GM19351 (cell line): ENCODE results near the gene TBC1D10A.

Experiments used
- ATAC-seq: cut with Tn5 transposase; IDR thresholded peaks from one replicate; pipeline ENCODE4 v1.9.1; 2021; ENCODE audit warnings: mild to moderate bottlenecking, moderate library complexity; ENCODE audit not compliant: unreplicated experiment

The TBC1D10A gene

DNA sequence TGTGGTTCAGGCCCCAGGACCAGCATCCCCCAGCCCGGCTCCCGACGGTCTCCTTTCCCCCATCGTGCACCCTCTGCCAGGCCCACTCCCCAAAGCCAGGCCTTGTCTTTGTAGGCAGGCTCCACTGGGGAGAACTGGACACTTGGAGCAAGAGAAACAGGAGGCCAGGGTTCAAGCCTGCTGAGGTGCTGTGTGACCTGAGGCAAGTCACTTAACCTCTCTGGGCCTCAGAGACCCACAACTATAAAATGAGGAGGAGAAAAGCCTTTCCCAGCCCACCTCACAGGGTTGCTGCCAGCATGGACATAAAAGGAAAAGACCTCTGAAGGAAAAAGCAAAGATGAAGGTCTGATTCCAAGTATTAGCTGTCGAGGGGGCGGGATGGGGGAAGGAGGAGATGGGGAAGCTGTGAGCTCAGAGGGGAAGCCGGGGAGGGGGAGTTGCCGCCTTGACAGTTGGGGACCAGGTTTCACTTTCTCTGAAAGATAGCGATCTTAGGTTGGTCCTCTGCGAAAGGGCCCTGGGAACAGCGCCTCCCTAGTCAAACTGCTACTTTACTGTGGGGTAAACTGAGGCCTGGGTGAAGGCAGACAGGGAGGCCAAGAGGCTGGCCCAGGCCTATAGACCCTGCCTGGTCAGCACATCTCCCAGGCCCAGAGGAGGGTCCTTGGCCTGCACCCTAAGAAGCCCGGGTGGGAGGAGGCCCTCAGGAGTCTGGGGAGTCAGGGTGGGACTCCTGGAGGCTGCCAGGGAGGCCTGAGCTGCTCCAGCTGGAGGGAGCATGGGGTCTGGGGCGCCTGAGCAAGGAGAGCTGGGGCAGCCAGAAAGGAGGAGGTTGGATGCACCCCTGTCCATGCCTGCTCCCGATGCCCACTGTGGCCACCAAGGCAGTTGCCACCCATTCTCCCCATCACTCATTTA, 59.1 kb downstream of the TBC1D10A start:
- ATAC-seq: no peak

DNA sequence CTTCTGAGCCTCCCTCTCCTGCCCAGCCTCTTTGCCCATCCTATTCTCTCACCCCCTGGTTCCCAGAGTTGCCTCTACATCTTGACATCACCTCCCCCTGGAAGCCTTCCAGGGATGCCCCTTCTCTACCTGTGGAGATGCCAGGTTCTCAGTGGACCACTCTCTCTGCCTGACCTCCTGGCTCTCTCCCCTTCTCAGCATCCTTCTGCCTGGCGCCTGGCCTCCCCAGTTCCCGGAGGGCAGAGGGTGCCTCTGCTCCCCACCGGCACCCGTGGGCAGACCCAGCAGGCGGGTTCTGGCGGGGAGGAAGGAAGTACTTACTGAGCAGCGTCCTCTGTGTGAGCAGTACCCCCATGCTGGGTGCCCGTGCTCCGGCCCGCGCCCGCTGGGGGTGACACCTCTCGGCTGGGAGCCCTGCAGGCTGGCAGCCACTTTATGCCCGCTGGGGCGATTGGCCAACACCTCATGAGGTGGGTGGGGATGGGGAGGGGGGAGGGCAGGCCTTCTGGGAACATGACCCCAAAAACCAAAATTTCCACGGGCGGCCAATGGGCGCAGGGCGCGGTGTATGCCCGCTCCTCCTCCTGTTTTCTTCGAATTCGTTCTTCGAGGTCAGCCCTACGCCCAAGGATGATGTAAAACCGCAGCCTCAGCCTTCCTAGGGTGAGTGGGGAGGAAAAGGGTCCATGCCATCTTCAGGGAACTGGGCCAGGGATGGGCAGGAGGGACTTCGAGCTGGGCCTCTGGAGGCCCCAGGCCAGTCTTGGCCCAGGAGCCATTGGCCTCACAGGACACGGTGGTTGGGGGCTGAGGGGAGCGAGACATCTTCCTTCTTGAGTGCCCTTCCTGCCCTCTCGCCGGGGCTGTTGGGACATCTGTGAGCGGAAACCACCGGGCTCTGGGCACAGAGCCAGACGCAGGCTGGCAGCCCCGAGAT, 60.0 kb downstream of the TBC1D10A start, which contains the start of gene OSM:
Gene OSM (minus strand): TSS at position 407 of the 937 bp plus-strand sequence. CDS start 52 bp downstream, at position 355.
- peak; percentile 7 for ATAC-seq

DNA sequence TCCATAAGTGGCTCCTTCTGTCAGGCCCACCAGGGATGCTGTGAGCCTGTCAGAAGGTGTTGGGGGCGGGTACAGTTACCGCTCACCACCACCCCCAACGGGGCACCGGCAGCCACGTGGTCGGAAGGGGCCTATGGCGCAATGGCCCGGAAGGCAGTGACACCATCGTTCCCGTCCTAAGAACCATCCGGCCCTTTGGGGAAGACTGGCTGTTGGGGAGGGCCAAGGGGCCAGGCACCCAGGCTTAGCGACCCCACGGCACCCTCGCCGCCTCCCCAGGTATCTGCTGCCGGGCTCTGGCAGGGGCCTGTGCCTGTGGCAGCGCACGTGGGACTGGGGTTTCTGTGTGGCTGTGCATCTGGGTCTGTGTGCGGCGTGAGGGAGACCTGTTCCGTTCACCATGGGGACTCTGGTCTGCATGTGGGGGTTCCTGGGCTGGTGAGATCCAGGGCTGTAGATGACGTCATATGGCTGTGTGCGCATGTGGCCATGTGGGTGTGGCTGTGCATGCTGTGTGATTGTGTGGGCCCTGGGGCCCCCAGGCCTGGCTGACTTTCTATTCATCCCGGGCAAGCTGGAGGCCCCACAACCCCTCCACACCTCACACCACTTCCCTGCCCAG, 60.8 kb downstream of the TBC1D10A start:
- ATAC-seq: peak; percentile 83

DNA sequence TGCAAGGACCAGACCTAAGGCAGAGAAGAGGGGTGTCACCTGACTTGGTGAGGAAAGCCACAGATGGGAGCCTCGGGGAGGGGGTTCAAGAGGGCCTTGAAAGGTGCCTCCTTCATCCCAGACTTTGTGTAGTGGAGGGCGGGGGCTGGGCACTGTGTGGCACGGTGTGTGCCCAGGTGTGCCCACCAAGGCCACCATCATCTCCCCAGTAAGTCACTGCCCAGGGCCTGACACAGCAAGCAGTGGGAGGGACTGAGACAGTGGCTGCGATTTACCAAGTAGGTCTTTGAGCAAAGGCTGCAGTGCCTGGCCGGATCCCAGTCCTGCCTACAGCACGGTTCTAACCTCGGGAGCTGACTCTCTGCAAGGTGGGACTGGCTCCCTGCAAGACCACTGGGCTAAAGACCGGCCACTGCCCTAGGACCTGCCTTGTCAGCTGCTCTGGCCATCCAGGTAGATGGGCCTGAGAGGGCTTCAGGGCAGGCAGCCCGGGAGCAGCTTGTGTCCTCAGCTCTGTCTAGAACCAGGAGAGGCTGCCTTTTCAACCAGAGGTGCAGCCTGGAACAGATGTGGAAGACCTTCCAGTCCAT, 61.5 kb downstream of the TBC1D10A start:
- no peak for ATAC-seq

DNA sequence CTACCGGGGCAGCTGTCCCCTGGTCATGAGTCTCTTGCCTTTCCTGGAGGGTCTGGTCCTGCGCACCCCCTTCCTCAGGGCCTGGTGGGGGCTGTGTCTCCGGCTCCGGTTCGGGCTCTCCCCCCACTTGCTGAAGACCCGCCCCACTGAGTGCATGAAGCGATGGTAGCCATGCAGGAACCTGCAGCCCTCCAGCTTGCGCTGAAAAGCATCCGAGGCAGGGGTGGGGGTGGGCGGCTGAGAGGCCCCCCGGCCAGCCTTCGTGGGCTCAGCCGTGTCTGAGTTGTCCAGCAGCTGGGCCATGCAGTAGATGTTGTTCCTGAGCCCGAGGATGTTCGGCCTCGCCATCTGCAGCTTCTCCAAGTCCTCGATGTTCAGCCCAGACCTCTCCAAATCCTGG, 62.9 kb downstream of the TBC1D10A start:
- ATAC-seq: no peak

DNA sequence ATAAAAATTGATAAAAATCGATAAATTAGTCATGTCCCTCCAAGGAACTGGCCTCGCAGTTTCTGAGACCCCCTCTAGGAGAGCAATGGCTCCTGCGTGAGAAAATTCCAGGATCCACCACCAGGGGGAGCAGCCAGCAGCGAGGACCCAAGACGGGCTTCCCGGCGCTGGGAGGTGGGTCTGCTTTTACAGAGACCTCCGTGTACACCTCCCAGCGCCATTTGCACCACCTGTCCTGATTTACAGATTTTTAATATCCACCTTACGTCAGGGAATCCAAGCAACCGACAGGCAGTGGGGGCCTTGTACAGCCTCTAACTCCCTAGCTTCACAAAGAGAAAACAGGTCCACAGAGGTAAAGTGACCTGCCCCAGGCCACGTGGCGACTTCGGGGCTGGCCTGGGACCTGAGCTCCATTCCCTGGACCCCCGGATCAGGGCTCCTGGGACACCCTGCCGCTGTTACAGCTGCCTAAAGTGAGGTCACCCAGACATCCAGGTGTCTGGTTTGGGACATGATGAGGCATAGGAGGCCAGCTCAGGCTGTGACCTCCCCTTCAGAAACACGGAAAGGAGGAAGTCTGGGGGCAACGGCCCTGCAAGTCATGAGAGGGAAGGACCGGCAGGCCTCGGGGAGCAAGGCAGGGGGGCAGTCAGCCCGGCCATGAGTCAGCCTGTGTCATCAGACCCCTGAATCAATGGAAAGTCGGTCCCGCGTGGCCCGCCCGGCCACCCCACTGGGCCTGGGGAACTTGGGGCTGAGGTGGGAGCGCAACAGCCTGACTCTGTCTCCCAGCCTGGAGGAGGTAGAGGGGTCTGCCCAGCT, 63.6 kb downstream of the TBC1D10A start:
- no peak for ATAC-seq

DNA sequence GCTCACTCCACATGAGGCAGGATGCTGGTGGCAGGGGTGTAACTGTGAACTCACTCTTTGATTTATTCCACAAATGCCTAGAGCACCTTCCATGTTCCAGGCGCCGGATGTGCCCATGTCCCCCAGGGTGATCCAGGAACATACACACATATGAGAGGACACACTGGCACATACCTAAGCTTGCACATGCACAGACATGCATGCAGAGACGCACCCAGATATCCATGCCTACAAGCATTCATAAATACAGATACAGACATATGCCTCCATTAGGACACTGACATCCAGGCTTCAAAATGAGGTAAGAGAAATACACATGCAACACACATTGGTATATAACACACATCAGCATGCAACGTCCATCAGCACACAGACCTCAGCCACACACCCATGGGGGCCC, 64.6 kb downstream of the TBC1D10A start:
- ATAC-seq: no peak

DNA sequence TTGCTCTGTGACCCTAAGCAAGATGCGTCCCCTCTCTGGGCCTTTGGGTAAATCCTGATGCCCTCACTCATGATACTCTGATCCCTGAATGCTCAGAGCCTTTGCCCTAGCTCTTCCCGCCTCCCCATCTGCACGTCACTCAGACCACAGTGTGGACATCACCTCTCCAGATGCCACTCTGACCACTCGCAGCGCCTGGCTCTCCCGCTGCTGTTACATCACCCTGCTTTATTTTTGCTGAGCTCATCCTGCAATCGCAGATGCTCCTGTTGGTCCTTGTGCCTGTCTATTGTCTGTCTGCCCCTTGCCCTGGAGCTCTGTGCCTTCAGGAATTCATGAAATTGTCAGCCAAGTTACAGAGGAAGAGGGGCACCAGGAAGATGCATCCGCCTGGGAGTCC, 65.6 kb downstream of the TBC1D10A start:
- ATAC-seq: no peak

DNA sequence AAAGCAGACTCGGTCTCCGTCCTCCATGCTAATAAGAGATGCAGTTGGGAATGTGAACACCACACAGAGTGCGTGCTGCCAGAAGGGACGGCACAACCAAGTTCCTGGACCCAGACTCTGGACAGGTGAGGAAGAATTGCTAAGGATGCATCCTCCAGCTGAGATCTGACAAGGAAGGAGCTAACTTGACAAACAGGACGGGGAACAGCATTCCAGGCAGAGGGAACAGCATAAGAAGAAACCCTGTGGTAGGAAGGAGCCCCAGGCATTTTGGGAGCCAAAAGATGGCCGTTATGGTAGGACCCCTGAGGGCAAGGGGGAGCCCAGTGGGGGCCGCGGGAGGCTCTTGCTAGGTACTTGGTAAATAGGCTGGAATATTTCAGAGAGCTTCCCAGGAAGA, 66.1 kb downstream of the TBC1D10A start:
- ATAC-seq: no peak

DNA sequence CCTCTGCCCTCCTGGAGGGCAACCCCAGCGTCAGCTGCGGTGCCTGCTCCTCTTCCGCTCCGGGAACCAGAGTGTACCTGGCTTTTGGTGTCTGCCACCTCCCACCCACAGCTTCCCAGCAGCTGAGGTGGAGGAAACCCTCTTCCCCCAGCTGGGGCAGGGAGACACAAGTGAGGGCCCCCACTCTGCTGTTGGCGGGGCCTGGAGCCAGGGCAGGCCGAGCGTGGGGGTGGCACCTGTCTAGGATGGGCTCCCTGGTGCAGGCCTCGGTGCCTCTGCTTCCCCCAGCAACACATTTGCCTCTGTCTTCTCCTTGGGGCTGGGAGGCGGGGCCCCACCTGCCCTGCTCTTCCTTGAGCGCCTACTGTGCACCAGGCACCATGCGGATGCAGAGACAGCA, 66.5 kb downstream of the TBC1D10A start:
- no peak for ATAC-seq

DNA sequence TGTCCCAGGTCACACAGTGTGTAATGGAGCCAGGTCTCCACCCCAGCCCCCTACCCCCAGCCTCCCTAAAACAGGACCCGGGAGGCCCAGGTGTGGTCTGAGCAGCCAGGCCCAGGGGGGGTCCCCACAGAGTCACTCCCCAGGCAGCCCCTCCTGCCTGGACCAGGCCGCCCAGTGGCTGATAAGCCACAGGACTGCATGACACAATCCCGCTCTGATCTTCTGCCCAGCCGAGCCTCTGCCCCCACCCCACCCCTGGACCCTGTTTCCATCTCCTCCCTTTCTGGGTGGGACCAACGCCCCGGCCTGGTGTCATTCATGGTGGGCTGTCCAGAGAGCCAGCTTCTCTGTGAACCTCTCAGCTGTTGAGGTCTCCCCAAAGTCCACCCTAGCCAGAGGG, 72.4 kb downstream of the TBC1D10A start:
- no peak for ATAC-seq

DNA sequence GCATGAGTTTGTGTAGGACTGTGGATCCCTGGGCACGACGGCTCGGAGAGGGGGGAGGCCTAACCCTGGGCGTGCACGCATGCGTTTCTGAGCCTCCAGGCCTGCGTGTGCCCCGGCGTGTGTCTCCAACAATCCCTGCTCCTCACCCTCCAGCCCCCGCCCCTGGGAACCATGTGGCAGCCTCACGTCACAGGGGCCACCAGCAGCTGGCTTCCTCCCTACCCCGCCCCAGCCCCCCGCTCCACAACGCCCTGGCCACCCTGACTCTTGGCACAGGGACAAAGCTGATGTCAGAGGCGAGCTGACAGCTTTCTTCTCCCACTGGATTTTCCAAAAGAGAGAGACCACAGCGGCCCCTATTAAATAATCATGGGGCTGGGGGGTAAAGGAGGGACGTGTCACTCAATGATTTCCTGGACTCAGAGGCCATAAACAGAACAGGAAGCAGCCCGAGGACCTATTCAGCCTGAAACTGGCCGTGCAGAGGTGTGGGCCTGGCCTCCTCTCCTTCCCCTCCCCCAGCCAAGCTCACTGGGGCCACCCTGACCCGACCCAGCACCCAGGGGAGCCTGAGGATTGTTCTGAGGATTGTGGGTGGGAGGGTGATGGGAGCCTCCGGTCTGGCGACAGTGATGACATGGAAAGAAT, 73.4 kb downstream of the TBC1D10A start:
- no peak for ATAC-seq

DNA sequence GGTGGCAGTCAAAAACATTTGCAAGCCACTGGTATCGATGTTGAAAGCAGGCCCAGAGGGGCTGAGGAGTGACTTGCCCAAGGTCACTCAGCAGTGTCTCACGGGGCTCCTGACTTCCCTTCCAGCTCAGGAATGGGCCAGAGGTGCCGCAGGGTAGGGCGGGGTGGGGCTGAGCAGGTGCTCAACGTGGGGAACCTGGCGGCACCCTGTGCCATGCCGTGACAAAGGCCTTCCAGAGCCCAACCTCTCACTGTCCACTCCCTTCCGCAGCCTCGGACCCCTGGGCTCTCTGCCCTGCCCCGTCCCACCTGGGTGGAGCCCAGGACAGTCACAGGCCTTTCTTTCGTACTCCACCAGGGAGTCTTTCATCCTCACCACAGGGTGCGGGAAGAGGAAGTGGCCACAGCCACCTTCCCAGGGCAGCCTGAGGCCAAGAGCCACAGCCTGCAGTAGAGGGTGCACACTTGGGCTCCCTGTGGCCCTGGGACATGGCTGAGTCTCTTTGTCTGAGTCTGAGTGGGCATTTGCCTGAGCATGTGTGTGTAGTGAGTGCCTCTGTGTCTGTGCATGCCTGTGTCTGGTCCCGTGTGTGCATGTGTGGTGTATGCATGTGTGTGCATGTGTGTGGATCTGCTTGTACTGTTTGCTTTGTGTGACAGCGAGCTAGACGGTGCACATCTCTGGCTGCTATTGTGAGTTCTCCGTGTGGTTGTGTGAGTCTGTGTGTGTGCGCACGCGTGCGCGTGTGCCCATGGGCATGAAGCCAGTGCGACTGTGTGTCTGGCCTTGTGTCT, 74.1 kb downstream of the TBC1D10A start:
- ATAC-seq: no peak

DNA sequence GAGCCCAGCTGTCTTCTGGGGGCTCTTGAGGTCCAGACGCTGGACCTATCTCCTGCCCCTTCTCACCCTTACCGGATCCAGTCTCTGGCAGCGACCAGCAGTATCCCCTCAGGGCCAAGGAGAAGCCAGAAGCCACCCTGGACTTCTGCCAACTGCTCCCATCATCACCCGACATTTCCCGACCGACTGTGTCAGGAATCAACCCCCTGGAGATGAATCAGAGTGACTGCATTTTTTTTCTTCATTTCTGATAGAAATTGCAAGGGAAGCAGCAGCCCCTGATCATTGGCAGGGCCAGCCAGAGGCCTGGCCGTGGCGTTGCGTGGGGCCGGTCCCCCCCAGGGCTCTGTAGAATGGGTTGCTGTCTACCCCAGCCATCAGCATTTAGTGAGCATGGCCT, 75.0 kb downstream of the TBC1D10A start:
- ATAC-seq: no peak

DNA sequence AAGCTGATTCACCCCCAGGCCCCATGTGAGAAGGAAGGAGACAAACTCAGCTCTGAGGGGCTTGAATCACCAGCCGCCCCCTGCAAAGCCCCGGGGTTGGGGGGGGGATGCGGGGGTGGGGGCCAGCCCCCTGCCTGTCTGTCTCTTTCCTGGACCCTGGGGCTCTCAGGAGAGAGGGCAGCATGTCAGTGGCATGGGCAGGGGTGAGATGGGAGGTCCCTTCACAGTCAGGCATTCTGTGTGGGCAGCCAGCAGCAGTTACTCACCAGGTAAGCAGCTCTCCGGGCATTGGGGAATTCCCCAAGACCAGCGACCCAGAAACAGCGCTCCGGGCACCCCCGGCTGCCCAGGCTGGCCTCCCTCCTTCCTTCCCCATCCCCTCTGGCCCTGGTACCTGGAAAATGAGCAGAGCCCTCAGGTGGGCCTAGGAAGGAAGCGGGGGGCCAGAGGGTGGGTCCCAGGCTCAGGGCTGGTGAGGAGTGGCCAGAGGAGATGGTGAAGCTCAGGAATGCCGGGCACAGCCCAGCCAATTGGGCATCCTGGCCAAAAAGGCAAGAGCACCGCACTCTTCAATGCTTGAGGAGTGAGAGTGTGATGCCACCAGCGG, 76.0 kb downstream of the TBC1D10A start:
- no peak for ATAC-seq

DNA sequence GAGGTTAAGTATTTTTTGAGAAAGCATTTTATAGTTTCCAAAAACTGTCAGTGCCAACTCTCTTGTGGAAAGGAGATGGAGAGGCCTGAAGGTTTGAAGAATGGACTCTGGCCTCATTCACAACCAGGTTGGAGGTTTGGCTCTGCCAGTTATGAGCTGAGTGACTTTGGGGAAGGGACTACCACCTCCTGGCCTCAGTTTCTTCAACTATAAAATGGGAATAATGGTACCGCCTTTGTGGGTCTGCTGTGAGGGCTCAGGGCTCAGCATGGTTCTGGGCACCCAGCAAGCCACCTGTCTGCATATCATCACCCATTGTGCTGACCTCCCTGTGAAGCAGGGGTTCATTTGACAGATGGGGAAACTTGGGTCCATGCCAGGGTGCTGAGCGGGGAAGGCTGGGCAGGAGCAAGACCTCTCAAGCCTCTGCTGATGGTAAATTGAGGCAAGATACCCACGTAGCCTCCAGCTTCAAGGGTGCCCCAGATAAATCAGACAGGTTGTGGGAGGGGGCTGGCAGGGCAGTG, 76.6 kb downstream of the TBC1D10A start:
- ATAC-seq: no peak

DNA sequence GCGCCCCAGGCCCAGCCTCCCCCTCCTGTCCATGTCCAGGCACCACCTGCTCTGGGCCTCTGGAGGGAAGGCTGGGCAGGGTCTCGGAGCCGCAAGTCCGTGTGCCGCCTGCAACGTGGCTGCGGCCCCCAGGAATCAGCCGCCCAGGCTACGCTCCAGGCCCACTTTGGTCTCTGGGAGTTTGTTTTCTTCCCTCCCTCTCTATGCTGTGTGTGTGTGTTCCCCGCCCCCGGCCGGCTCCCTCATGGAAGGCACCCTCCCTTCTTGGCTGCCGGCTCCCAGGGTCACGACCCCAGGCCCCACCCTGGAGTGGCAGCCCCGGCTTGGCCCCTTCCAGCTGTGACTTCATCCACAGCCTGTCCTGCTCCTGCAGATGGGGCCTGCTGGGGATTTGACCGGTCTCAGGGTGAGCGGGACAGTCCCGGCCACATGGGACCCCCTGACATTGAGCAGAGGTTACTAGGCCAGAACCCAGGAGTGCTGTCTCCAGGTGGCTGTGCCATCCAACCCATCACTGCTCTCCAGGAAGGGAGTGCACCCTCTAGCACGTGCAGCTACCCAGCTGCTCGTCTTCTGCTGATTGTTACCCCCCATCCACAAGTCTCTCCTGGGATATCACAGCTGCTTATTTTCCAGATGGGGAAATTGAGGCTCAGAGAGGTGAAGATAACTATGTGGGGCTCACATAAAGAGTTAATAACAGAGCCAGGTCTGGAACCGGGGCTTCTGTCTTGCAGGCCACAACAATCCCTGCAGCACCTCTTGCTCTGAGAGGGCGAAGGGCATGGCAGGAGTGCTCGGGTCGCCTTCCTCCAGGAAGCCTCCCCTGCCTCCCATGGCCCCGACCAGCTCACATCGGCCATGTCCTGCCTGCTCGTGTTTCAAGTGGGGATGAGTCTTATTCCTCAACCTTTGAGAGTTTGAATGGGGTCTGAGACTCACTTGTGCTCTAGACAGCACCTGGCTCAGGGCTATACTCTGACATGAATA, 77.4 kb downstream of the TBC1D10A start:
- no peak for ATAC-seq
